ENCODE data around the gene MTCH1.

The MTCH1 gene

DNA sequence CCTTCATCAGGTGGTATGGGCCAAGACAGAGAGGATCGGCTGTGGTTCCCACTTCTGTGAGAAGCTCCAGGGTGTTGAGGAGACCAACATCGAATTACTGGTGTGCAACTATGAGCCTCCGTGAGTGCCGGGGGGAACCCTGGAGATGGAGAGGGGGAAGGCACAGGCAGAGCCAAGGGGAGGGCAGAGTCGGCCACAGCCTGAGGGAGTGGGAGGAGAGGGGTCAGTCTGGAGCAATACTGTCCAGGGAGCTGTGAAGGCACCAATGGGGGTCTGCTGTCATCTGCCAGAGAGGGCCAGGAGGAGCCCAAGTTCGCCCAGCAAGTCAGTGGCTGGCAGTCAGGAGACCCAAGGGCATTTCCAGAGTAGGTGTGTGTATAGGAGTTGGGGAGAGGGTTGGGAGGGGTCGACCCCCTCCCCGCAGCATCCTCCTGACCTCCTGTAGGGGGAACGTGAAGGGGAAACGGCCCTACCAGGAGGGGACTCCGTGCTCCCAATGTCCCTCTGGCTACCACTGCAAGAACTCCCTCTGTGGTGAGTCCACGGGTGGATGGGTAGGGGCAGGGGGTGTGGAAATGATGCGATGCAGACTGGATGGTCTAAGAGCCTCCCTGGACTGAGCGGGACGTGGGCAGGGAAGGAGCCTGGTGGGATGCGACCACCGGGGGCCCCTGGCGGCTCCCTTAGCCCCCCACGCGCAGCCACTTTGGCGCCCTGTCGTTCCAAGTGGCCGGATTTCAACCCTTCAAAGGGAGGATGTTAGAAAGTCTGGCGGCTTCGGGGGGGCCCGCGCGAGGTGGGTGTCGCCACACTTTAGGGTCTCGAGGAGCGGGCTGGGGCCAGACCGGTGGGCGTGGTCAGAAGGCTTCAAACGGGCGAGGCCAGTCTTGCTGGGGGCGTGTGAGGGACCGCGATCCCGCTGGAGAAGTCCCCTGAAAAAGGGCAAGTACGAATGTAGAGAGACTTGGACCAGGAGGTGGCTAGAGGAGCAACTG, 24.3 kb downstream of the MTCH1 start:
- ChIA-PET CTCF (interaction anchor here (1.2 kb wide), 1 partner anchor 18 kb away, joined by 3 read pairs; no protein-coding TSS in a partner anchor), POLR2A (no interaction called here)
- no peak overlapping the region for H3K4me3 ChIP-seq (ENCODE audit: low read depth, low read length)
- TF ChIP-seq, protein P1, sequence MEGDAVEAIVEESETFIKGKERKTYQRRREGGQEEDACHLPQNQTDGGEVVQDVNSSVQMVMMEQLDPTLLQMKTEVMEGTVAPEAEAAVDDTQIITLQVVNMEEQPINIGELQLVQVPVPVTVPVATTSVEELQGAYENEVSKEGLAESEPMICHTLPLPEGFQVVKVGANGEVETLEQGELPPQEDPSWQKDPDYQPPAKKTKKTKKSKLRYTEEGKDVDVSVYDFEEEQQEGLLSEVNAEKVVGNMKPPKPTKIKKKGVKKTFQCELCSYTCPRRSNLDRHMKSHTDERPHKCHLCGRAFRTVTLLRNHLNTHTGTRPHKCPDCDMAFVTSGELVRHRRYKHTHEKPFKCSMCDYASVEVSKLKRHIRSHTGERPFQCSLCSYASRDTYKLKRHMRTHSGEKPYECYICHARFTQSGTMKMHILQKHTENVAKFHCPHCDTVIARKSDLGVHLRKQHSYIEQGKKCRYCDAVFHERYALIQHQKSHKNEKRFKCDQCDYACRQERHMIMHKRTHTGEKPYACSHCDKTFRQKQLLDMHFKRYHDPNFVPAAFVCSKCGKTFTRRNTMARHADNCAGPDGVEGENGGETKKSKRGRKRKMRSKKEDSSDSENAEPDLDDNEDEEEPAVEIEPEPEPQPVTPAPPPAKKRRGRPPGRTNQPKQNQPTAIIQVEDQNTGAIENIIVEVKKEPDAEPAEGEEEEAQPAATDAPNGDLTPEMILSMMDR (IDR thresholded peaks at IDR 0.05; ENCODE audit: insufficient read depth, low read length, missing control alignments), result no peak
- DNase-seq (ENCODE audit: low read depth, low spot score), result no peak

DNA sequence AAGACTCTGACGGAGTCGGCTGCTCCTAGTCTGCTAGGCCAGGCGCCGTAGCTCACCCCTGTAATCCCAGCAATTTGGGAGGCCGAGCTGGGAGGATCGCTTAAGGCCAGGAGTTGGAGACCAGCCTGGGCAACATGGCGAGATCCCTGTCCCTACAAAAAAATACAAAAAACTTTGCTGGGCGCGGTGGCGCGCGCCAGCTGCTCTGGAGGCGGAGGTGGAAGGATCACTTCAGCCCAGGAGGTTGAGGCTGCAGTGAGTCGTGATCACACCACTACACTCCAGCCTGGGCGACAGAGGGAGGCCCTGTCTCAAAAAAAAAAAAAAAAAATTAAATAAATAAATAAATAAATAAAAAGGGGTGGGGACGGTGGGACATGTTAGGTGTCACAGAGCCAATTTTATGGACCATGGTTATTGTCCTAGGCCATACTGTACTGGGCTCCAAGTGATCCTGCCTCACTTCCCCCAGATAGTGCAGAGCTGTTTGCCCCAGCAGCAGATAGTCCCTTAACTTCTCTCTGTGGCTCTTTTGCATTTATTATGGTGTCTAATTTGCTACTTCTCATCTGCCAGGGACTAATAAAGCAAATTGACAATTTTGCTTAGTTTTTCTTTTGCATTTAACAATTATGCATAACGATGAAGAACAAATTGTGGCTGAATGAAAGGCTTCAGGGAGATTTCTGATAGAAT, 26.3 kb downstream of the MTCH1 start:
- TF ChIP-seq, protein P1 (IDR thresholded peaks at IDR 0.05; ENCODE audit: insufficient read depth, low read length, missing control alignments), result no peak
- DNase-seq (ENCODE audit: low read depth, low spot score), result no peak
- CTCF ChIA-PET, result no interaction called here
- no peak overlapping the region for H3K4me3 ChIP-seq (ENCODE audit: low read depth, low read length)
- POLR2A ChIA-PET, result no interaction called here

DNA sequence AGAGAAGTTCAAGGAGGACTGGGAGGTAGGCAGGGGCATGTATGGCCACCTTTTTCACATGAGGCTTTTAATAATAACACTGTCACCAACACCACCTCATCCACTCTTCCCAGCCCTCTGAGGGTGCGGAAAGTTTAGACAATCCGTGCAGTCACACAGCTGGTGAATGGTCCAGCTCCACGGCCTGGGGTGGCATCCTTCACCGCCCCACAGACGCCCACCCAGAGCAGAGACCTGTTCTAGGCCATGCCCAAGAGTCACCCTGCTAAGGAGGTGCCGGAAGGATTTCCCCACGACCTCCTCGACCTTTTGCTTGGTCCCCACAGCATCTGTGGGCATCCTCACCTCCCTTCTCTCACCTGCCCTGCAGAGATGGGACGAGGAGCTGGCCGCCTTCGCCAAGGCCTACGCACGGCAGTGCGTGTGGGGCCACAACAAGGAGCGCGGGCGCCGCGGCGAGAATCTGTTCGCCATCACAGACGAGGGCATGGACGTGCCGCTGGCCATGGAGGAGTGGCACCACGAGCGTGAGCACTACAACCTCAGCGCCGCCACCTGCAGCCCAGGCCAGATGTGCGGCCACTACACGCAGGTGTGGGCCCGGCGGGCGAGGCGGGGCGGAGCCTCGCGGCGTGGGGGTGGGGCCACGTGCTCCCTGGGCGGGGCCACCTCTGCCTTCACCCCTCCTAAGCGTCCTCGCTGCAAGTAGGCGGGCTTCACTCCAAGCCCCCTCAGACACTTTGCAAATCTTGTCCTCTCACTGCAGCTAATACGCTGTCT, 27.0 kb downstream of the MTCH1 start:
- POLR2A ChIA-PET, result no interaction called here
- no peak for DNase-seq (ENCODE audit: low read depth, low spot score)
- CTCF ChIA-PET, result no interaction called here
- no peak overlapping the region for H3K4me3 ChIP-seq (ENCODE audit: low read depth, low read length)
- TF ChIP-seq, protein P1 (IDR thresholded peaks at IDR 0.05; ENCODE audit: insufficient read depth, low read length, missing control alignments), result no peak

DNA sequence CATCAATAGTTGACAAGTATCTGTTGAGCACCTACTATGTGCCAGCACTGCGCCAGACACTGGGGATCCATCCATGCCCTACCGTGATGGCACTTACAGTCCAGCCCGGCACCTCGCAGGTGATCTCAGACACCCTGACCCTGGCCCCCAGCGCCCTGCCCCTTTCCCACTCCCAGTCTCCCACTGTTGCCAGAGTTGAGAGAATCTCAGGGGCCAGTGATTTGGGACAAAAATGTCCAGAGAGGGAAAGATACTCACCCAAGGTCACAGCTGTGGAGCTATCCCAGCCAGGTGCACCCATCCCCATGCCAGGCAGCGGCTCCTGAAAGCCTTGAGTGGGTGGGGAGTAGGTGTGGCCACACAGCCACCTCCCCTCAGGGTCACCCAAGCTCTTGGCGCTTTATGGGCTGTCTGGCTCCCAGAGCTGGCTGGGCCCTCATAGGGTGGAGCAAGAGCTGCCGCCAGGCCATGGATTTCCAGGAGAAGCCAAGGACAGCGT, 28.2 kb downstream of the MTCH1 start:
- CTCF ChIA-PET, result interaction anchor here (0.7 to 1.1 kb wide), 2 partner anchors 20 to 60 kb away, joined by 3 read pairs; no protein-coding TSS in a partner anchor
- POLR2A ChIA-PET, result no interaction called here
- no peak for DNase-seq (ENCODE audit: low read depth, low spot score)
- TF ChIP-seq, protein P1 (IDR thresholded peaks at IDR 0.05; ENCODE audit: insufficient read depth, low read length, missing control alignments), result no peak
- no peak overlapping the region for H3K4me3 ChIP-seq (ENCODE audit: low read depth, low read length)

DNA sequence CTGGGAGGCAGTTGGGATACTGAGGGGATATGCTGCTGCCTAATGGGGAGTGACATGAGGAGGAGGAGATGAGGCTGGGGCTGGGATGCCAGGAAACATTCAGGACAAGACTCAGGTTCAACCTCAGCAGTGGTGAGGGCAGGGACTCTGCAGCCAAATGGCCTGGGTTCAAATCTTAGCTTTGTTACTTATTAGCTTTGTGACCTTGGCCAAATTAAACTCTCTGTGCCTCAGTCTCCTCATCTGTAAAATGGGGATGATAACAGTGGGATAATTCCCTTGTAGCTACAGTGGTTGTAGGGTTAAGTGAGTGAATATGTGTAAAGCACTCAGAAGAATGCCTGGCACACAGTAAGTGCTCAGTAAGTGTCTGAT, 29.6 kb downstream of the MTCH1 start:
- no peak for DNase-seq (ENCODE audit: low read depth, low spot score)
- ChIA-PET POLR2A (no interaction called here), CTCF (interaction anchor here (0.8 to 3.5 kb wide), 5 partner anchors 19 to 191 kb away, joined by 3 to 16 read pairs (median 4); partner anchors contain the start of gene C6orf89)
- no peak overlapping the region for H3K4me3 ChIP-seq (ENCODE audit: low read depth, low read length)
- TF ChIP-seq, protein P1 (IDR thresholded peaks at IDR 0.05; ENCODE audit: insufficient read depth, low read length, missing control alignments), result no peak

All from AG04449 (cell line).